Natural killer cell (primary cell): ENCODE results near the gene DOCK4. TPM values are rescaled to one million over a fixed set of nuclear protein-coding genes. Genes with fewer than 3 reads are reported as not detected.

Source experiments
- ATAC-seq, 3 donors: fragments of 150-1000 bp in 2 of 3; fragments of 200-7000 bp in 1 of 3; cut with Tn5 transposase; 1 replicate in 1 of 3; 2 replicates in 2 of 3; pipeline ENCODE4 v1.10.0; 2021; ENCODE audit warnings: mild to moderate bottlenecking in 2 of 3, moderate library complexity in 2 of 3
- DNase-seq, 2 donors: peaks; one replicate each; pipeline versions ENCODE4 v3.0.0 to v3.0.0-alpha.2; 2013 to 2021; ENCODE audit warnings: mixed read lengths in 1 of 2
- H3K27ac ChIP-seq: one replicate; pipeline ENCODE4 v1.5.1; 2013; ENCODE audit warnings: mild to moderate bottlenecking, low read length
- H3K27me3 ChIP-seq: one replicate; pipeline ENCODE4 v1.6.1; 2013; ENCODE audit warnings: low read length; ENCODE audit not compliant: control insufficient read depth, insufficient read depth
- H3K36me3 ChIP-seq: one replicate; pipeline ENCODE4 v1.6.1; 2013; ENCODE audit warnings: low read length; ENCODE audit not compliant: control insufficient read depth, insufficient read depth
- H3K4me1 ChIP-seq: one replicate; pipeline ENCODE4 v1.6.1; 2013; ENCODE audit warnings: low read length; ENCODE audit not compliant: control insufficient read depth, insufficient read depth
- H3K4me3 ChIP-seq: one replicate; pipeline ENCODE4 v1.5.1; 2013; ENCODE audit warnings: low read length
- H3K9me3 ChIP-seq: one replicate; pipeline ENCODE4 v1.6.1; 2013; ENCODE audit warnings: low read length; ENCODE audit not compliant: control insufficient read depth, insufficient read depth
- H3K27ac Mint-ChIP-seq, 2 donors: one replicate each; pipeline ENCODE4 v1.8.0; 2022; ENCODE audit warnings: mild to moderate bottlenecking in 2 of 2, mixed read lengths in 2 of 2, moderate library complexity in 1 of 2
- H3K27me3 Mint-ChIP-seq, 2 donors: one replicate each; pipeline ENCODE4 v1.8.0; 2022; ENCODE audit warnings: low read depth in 2 of 2, mixed read lengths in 2 of 2
- H3K36me3 Mint-ChIP-seq: one replicate; pipeline ENCODE4 v1.8.0; 2022; ENCODE audit warnings: mixed read lengths
- H3K4me1 Mint-ChIP-seq, 2 donors: one replicate each; pipeline ENCODE4 v1.8.0; 2022; ENCODE audit warnings: mixed read lengths in 2 of 2
- H3K4me3 Mint-ChIP-seq: one replicate; pipeline ENCODE4 v1.8.0; 2022; ENCODE audit warnings: mild to moderate bottlenecking, moderate library complexity, mixed read lengths
- H3K9me3 Mint-ChIP-seq, 2 donors: one replicate each; pipeline ENCODE4 v1.8.0; 2022; ENCODE audit warnings: mixed read lengths in 2 of 2
- WGBS: methylation state at CpG from one replicate; pipeline ENCODE4 v1.1.7; 2013; ENCODE audit warnings: missing lambda C conversion rate; ENCODE audit not compliant: insufficient coverage; 5-methylcytosine and 5-hydroxymethylcytosine counted together
- intact Hi-C: fragments of 100-400 bp; cut with micrococcal nuclease; formaldehyde crosslinking; loops from one replicate; pipeline ENCODE4 v1.14.2; 2022
- total RNA-seq, 4 donors: library from RNA; stranded (reverse); fragments of 120-200 nt in 1 of 4; gene quantifications; one replicate each; pipeline versions ENCODE4 v1.2.3 to v1.2.4, GENCODE V29; 2013 to 2022
- TF ChIP-seq, protein P1 (sequence below): fragments of 200-600 bp; IDR thresholded peaks from one replicate; pipeline ENCODE4 v1.8.0; 2022; ENCODE audit warnings: antibody characterized with exemption

Gene DOCK4
- total RNA-seq, 3 donors from 2014 or later (not counting 1 experiment from before 2014, with no cell fraction given), result 0.61 to 2.4 (median 0.89) TPM

DNA sequence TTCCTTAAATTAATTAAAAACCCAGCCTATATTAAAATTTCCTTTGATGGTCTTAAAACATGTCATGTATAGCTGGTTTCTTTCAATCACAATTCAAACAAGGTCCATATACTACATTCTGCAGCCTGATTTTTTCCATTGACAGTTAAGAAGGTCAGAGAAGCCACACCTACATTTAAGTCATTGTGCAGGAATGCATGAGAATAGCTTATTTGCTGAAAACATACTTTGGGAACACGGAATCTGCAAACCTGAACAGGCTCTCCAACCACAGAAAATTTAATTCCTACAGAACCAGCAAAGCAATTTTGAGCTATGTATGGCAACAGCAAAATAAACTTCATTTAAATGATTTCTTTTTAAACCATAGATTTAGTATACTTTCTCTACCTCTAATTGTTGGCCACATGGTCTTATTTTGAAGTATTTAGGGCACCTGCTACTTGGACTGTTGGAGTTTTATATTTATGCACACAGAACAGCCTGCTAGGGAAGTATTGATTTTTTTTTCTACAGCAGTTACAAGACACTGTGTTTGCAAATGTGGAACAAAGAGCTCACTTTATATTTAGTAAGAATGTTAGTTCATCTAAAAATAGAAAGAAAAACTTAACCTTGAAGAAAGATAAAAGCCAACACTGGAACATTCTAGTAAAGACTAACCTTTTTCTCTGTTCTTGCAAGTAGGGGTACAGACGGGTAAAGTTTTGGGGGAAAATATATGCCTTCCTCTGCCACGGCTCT lies 403.0 kb downstream of the DOCK4 start:
- peaks cover 12 to 18% of the 10 kb centered on the region in 2 donors for H3K9me3 Mint-ChIP-seq
- TF ChIP-seq, protein P1, sequence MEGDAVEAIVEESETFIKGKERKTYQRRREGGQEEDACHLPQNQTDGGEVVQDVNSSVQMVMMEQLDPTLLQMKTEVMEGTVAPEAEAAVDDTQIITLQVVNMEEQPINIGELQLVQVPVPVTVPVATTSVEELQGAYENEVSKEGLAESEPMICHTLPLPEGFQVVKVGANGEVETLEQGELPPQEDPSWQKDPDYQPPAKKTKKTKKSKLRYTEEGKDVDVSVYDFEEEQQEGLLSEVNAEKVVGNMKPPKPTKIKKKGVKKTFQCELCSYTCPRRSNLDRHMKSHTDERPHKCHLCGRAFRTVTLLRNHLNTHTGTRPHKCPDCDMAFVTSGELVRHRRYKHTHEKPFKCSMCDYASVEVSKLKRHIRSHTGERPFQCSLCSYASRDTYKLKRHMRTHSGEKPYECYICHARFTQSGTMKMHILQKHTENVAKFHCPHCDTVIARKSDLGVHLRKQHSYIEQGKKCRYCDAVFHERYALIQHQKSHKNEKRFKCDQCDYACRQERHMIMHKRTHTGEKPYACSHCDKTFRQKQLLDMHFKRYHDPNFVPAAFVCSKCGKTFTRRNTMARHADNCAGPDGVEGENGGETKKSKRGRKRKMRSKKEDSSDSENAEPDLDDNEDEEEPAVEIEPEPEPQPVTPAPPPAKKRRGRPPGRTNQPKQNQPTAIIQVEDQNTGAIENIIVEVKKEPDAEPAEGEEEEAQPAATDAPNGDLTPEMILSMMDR, result no peak
- no peak for DNase-seq
- intact Hi-C loops, result no loop called here
- H3K27me3 Mint-ChIP-seq, result no peaks in the 10 kb centered on the region
- H3K36me3 Mint-ChIP-seq, result peaks cover 20% of the 10 kb centered on the region
- Histone ChIP-seq H3K4me1 (no peaks in the 10 kb centered on the region), H3K36me3 (no peaks in the 10 kb centered on the region), H3K27ac (no peak overlapping the region), H3K27me3 (no peaks in the 10 kb centered on the region), H3K9me3 (peaks cover 7% of the 10 kb centered on the region), H3K4me3 (no peak overlapping the region)
- ATAC-seq, result no peak
- 82% methylated on average over 3 of the region's 3 CpGs for WGBS
- H3K4me3 Mint-ChIP-seq, result no peak overlapping the region
- no peak overlapping the region for H3K27ac Mint-ChIP-seq
- H3K4me1 Mint-ChIP-seq, result no peaks in the 10 kb centered on the region

DNA sequence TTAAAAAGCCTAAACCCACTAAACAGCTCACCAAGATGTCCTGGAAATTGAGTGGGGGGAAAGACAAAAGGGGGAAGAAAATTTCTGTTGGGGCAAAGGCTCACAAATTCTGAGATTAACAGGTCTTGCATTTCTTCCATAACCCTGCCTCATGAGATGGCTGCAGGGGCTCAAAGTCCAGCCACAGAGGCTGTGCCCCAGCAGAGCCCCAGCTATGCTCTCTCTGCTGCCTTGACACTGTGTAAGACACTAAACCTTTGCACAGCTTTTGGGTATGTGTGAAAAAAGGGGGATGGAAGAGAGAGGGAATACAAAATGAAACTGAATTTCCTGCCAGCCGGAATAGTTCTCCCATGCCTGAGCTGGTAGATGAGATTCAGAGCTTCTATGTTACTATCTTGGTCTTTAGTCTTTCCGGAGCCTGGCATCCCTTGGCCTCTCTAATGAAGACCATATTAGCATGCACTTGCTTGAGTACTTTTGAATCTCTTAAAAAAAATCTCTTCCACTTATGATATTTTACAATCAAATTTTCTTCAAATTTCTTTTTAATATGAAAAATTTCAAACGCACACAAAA lies 403.9 kb downstream of the DOCK4 start:
- TF ChIP-seq, protein P1, result no peak
- H3K27ac ChIP-seq, result no peak overlapping the region
- H3K27me3 ChIP-seq, result no peaks in the 10 kb centered on the region
- H3K4me3 ChIP-seq, result no peak overlapping the region
- H3K4me1 ChIP-seq, result no peaks in the 10 kb centered on the region
- ATAC-seq, result no peak
- Mint-ChIP-seq H3K27ac (no peak overlapping the region), H3K27me3 (no peaks in the 10 kb centered on the region), H3K9me3 (peaks cover 12 to 18% of the 10 kb centered on the region in 2 donors), H3K4me1 (no peaks in the 10 kb centered on the region), H3K36me3 (peaks cover 24% of the 10 kb centered on the region), H3K4me3 (no peak overlapping the region)
- 97% methylated on average over 3 of the region's 3 CpGs for WGBS
- intact Hi-C loops, result no loop called here
- H3K36me3 ChIP-seq, result no peaks in the 10 kb centered on the region
- peaks cover 14% of the 10 kb centered on the region for H3K9me3 ChIP-seq
- no peak for DNase-seq

GRCh38 chr7:111801277-111801676 lies 404.9 kb downstream of the DOCK4 start:
- Mint-ChIP-seq H3K9me3 (peaks cover 12 to 22% of the 10 kb centered on the region in 2 donors), H3K4me3 (no peak overlapping the region), H3K27me3 (no peaks in the 10 kb centered on the region), H3K36me3 (peaks cover 31% of the 10 kb centered on the region), H3K4me1 (no peaks in the 10 kb centered on the region), H3K27ac (no peak overlapping the region)
- whole genome bisulfite sequencing, result 92% methylated on average over 4 of the region's 4 CpGs
- no peak overlapping the region for H3K27ac ChIP-seq
- H3K4me1 ChIP-seq, result no peaks in the 10 kb centered on the region
- no peak for DNase-seq
- ATAC-seq, result no peak
- H3K9me3 ChIP-seq, result peaks cover 22% of the 10 kb centered on the region
- H3K36me3 ChIP-seq, result no peaks in the 10 kb centered on the region
- intact Hi-C loops, result no loop called here
- no peaks in the 10 kb centered on the region for H3K27me3 ChIP-seq
- H3K4me3 ChIP-seq, result no peak overlapping the region
- TF ChIP-seq, protein P1, result no peak
